ENCODE data around the gene PRDX3. TPM values are rescaled to one million over a fixed set of nuclear protein-coding genes. Genes with fewer than 3 reads are reported as not detected.
"Not testable (repeated sequence)": the region's sequence is repeated elsewhere in the genome, so short reads cannot be mapped to it uniquely, and the experiment has no call there.

The PRDX3 gene
- total and polyA plus RNA-seq, 2 of the 4 experiments (the other 2 are of a cell fraction) = 169 to 187 TPM

GRCh38 chr10:119137878-119138277, 40.7 kb downstream of the PRDX3 start:
- in situ Hi-C loops (cut with MboI; ENCODE audit: low sequenced_read_pairs); POLR2A ChIA-PET (ENCODE audit: unreplicated experiment); H3K23ac ChIP-seq (ENCODE audit: low read depth, low read length): not testable (repeated sequence)

More at GRCh38 chr10:119137878-119138277, 40.7 kb downstream of the PRDX3 start:
- H4K5ac ChIP-seq (ENCODE audit: low read depth, low read length); H3K4me2 ChIP-seq (ENCODE audit: low read depth, low read length); H2BK20ac ChIP-seq (ENCODE audit: low read depth, low read length); H2BK15ac ChIP-seq (ENCODE audit: low read depth, low read length); H3K27ac ChIP-seq (ENCODE audit: insufficient read depth, low read length); H4K20me1 ChIP-seq (ENCODE audit: insufficient read depth, low read length); H4K91ac ChIP-seq (ENCODE audit: insufficient read depth, low read depth, low read length); H4K8ac ChIP-seq (ENCODE audit: low read depth in 2 of 2, low read length in 2 of 2); dilution Hi-C loops (cut with HindIII; ENCODE audit: low sequenced_read_pairs, unreplicated experiment); H2BK5ac ChIP-seq (ENCODE audit: low read depth, low read length, poor library complexity, severe bottlenecking); H3K18ac ChIP-seq (ENCODE audit: low read depth, low read length); H3K56ac ChIP-seq (ENCODE audit: extremely low read depth, insufficient read depth, low read length); H2AFZ ChIP-seq (replicated peaks; ENCODE audit: low read length, poor library complexity); H3K9me3 ChIP-seq (ENCODE audit: control insufficient read depth, insufficient read depth, low read length); H2BK120ac ChIP-seq (ENCODE audit: low read depth, low read length); ATAC-seq (ENCODE audit: low read depth); H3K4me1 ChIP-seq (ENCODE audit: control insufficient read depth, insufficient read depth, low read length); H3K4ac ChIP-seq (ENCODE audit: low read depth, low read length); H3K27me3 ChIP-seq (ENCODE audit: control insufficient read depth, insufficient read depth, low read length); H2AK5ac ChIP-seq (ENCODE audit: low read depth, low read length); H3K9ac ChIP-seq (ENCODE audit: low read depth, low read length); H3K4me3 ChIP-seq (ENCODE audit: insufficient read depth, low read depth, low read length); H2AK9ac ChIP-seq (replicated peaks; ENCODE audit: low read depth, low read length, poor library complexity); DNase-seq; H3K14ac ChIP-seq (replicated peaks; ENCODE audit: low read depth, low read length); BruUV-seq (replicated peaks): not testable (repeated sequence)
- CTCF ChIA-PET = interaction anchor here (0.5 to 0.6 kb wide), 3 partner anchors 53 to 167 kb away, joined by 3 to 4 read pairs (median 3); no protein-coding TSS in a partner anchor
- H3K79me1 ChIP-seq (ENCODE audit: low read depth in 1 of 2, low read length in 2 of 2) = peaks cover 8 to 22% of the 10 kb centered on the region in 2 experiments; a peak in 3 of 4 replicates
- WGBS, 2 experiments (ENCODE audit: extremely low coverage in 2 of 2, insufficient read length in 1 of 2) = 0% methylated on average over 1 of the region's 8 CpGs; no CpG with 5 or more reads in 1 of the 2 experiments
- H3K9me1 ChIP-seq (ENCODE audit: insufficient read depth, low read length) = peaks cover 11% of the 10 kb centered on the region
- intact Hi-C loops (cut with micrococcal nuclease) = loop anchor here (5.0 kb wide), 1 partner anchor 309 kb away; no protein-coding TSS in a partner anchor
- peaks cover 17% of the 10 kb centered on the region; the same call in 1 of the 2 replicates for H3K36me3 ChIP-seq (ENCODE audit: control insufficient read depth, insufficient read depth, low read length)
